ENCODE measurements around the gene HS1BP3.

HS1BP3 gene

GRCh38 chr2:20572221-20572620 lies 78.7 kb downstream of the HS1BP3 start:
- DNase-seq (ENCODE audit: low read depth), result no peak
- no peak overlapping the region for H3K4me3 ChIP-seq (ENCODE audit: low read depth, low read length)
- no peak for TF ChIP-seq CTCF (IDR thresholded peaks at IDR 0.05; ENCODE audit: insufficient read depth, low read depth, low read length, missing control alignments)

GRCh38 chr2:20571644-20572215 lies 79.2 kb downstream of the HS1BP3 start:
- no peak overlapping the region for H3K4me3 ChIP-seq (ENCODE audit: low read depth, low read length)
- peak; percentile 34 for DNase-seq (ENCODE audit: low read depth)
- no peak for TF ChIP-seq CTCF (IDR thresholded peaks at IDR 0.05; ENCODE audit: insufficient read depth, low read depth, low read length, missing control alignments)

GRCh38 chr2:20571231-20571630 lies 79.7 kb downstream of the HS1BP3 start:
- no peak for DNase-seq (ENCODE audit: low read depth)
- H3K4me3 ChIP-seq (ENCODE audit: low read depth, low read length), result no peak overlapping the region
- TF ChIP-seq CTCF (IDR thresholded peaks at IDR 0.05; ENCODE audit: insufficient read depth, low read depth, low read length, missing control alignments), result no peak

- no peak for DNase-seq (ENCODE audit: low read depth)
- TF ChIP-seq CTCF (IDR thresholded peaks at IDR 0.05; ENCODE audit: insufficient read depth, low read depth, low read length, missing control alignments), result no peak
- H3K4me3 ChIP-seq (ENCODE audit: low read depth, low read length), result no peak overlapping the region
These were observed 80.6 kb downstream of the HS1BP3 start for GRCh38 chr2:20570249-20570648.

GRCh38 chr2:20569464-20570223 lies 81.3 kb downstream of the HS1BP3 start:
- DNase-seq (ENCODE audit: low read depth), result no peak
- no peak overlapping the region for H3K4me3 ChIP-seq (ENCODE audit: low read depth, low read length)
- TF ChIP-seq CTCF (IDR thresholded peaks at IDR 0.05; ENCODE audit: insufficient read depth, low read depth, low read length, missing control alignments), result no peak

GRCh38 chr2:20568501-20569463 lies 82.1 kb downstream of the HS1BP3 start:
- TF ChIP-seq CTCF (IDR thresholded peaks at IDR 0.05; ENCODE audit: insufficient read depth, low read depth, low read length, missing control alignments), result no peak
- H3K4me3 ChIP-seq (ENCODE audit: low read depth, low read length), result no peak overlapping the region
- DNase-seq (ENCODE audit: low read depth), result no peak

Measured in GM12865 (cell line).